GM23248 (cell line): ENCODE results near the gene C19orf18. TPM values are rescaled to one million over a fixed set of nuclear protein-coding genes. Genes with fewer than 3 reads are reported as not detected.

Experiments used
- DNase-seq: peaks from one replicate; pipeline ENCODE4 v3.0.0-alpha.2; 2015
- H2AFZ ChIP-seq: fragments of 200-600 bp; sonication (generic); 2 replicates; pipeline ENCODE4 v1.6.1; 2016; ENCODE audit warnings: antibody characterized with exemption
- H3F3A ChIP-seq: fragments of 200-600 bp; sonication (generic); 2 replicates; pipeline ENCODE4 v1.6.1; 2016; ENCODE audit warnings: mild to moderate bottlenecking, antibody characterized with exemption, mixed run types; ENCODE audit not compliant: insufficient read depth
- H3K27ac ChIP-seq: fragments of 200-600 bp; sonication (generic); 2 replicates; pipeline ENCODE4 v1.5.1; 2016; ENCODE audit warnings: mild to moderate bottlenecking
- H3K27me3 ChIP-seq: fragments of 200-600 bp; sonication (generic); replicated peaks from 2 replicates; pipeline ENCODE4 v1.6.1; 2016; ENCODE audit warnings: mild to moderate bottlenecking; ENCODE audit not compliant: insufficient read depth
- H3K36me3 ChIP-seq: fragments of 200-600 bp; sonication (generic); 2 replicates; pipeline ENCODE4 v1.6.1; 2016; ENCODE audit warnings: low read depth, mild to moderate bottlenecking
- H3K4me1 ChIP-seq: fragments of 200-600 bp; sonication (generic); 2 replicates; pipeline ENCODE4 v1.6.1; 2016; ENCODE audit warnings: mild to moderate bottlenecking; ENCODE audit not compliant: insufficient read depth
- H3K4me2 ChIP-seq: fragments of 200-600 bp; sonication (generic); one replicate; pipeline ENCODE4 v1.6.1; 2016; ENCODE audit warnings: mild to moderate bottlenecking; ENCODE audit not compliant: unreplicated experiment
- H3K4me3 ChIP-seq: fragments of 200-600 bp; sonication (generic); 2 replicates; pipeline ENCODE4 v1.5.1; 2016; ENCODE audit warnings: mild to moderate bottlenecking
- H3K79me2 ChIP-seq: fragments of 200-600 bp; sonication (generic); 2 replicates; pipeline ENCODE4 v1.6.1; 2016; ENCODE audit warnings: mild to moderate bottlenecking; ENCODE audit not compliant: insufficient read depth
- H3K9ac ChIP-seq: fragments of 200-600 bp; sonication (generic); 2 replicates; pipeline ENCODE4 v1.6.1; 2016; ENCODE audit warnings: mild to moderate bottlenecking
- H3K9me2 ChIP-seq: fragments of 200-600 bp; sonication (generic); 2 replicates; pipeline ENCODE4 v1.6.1; 2016; ENCODE audit warnings: mixed run types, mild to moderate bottlenecking, moderate library complexity; ENCODE audit not compliant: insufficient read depth
- H3K9me3 ChIP-seq: fragments of 200-600 bp; sonication (generic); one replicate; pipeline ENCODE4 v1.6.1; 2017; ENCODE audit warnings: low read depth
- H4K20me1 ChIP-seq: fragments of 200-600 bp; sonication (generic); 2 replicates; pipeline ENCODE4 v1.6.0; 2016; ENCODE audit not compliant: insufficient read depth
- EZH2 ChIP-seq: fragments of 200-600 bp; sonication (generic); IDR thresholded peaks from 2 replicates; pipeline ENCODE4 v1.6.1; 2018; ENCODE audit warnings: antibody characterized with exemption, mild to moderate bottlenecking; ENCODE audit not compliant: insufficient read depth, poor library complexity, severe bottlenecking
- EZH2phosphoT487 ChIP-seq: fragments of 200-600 bp; sonication (generic); IDR thresholded peaks from 2 replicates; pipeline ENCODE4 v1.6.1; 2018; ENCODE audit warnings: antibody characterized with exemption, moderate library complexity, mild to moderate bottlenecking, low read depth; ENCODE audit not compliant: insufficient read depth
- WGBS, 2 experiments: methylation state at CpG; one replicate each; pipeline ENCODE4 v1.1.6; 2015 to 2017; ENCODE audit warnings: low lambda C conversion rate in 2 of 2, low coverage in 1 of 2; ENCODE audit errors: missing lambda C conversion rate in 2 of 2; 5-methylcytosine and 5-hydroxymethylcytosine counted together
- in situ Hi-C: fragments of 300-500 bp; cut with MboI; formaldehyde crosslinking; loops from 2 replicates; pipeline ENCODE4 v1.15.0; 2020
- polyA plus RNA-seq: library from polyadenylated mRNA; unstranded; fragments of >200 nt; fragmentation: Nextera tagmentation; extraction: Ambion mirVana; gene quantifications from 2 replicates; pipeline ENCODE4 v1.2.1, GENCODE V29; 2016
- total RNA-seq: library from RNA; depleted of rRNA; stranded (reverse); fragments of >200 nt; shearing (Covaris generic); gene quantifications from 2 replicates; pipeline ENCODE4 v1.2.3, GENCODE V29; 2014

The C19orf18 gene
- total and polyA plus RNA-seq, 2 experiments from 2014 or later, result 1.0 TPM; not detected in 1

- TF ChIP-seq EZH2 (no peak), EZH2phosphoT487 (no peak)
- 31 to 47% methylated on average over 1 of the region's 1 CpG for WGBS, 2 experiments
- no peak overlapping the region for H3K4me3 ChIP-seq
Observed at GRCh38 chr19:57961785-57962184, 12.5 kb downstream of the C19orf18 start.

GRCh38 chr19:57954996-57955395 lies 19.3 kb downstream of the C19orf18 start:
- WGBS, 2 experiments, result 42 to 59% methylated on average over 4 of the region's 4 CpGs
- TF ChIP-seq EZH2, result no peak
- TF ChIP-seq EZH2phosphoT487, result no peak

More at GRCh38 chr19:57961785-57962184, 12.5 kb downstream of the C19orf18 start:
- Histone ChIP-seq H3F3A (no peaks in the 10 kb centered on the region), H3K9me2 (no peaks in the 10 kb centered on the region), H3K79me2 (no peaks in the 10 kb centered on the region), H3K27me3 (no peaks in the 10 kb centered on the region), H3K9ac (no peak overlapping the region), H4K20me1 (no peaks in the 10 kb centered on the region), H3K36me3 (no peaks in the 10 kb centered on the region), H3K4me2 (no peak overlapping the region), H3K27ac (no peak overlapping the region), H3K9me3 (no peaks in the 10 kb centered on the region), H2AFZ (no peak overlapping the region), H3K4me1 (no peaks in the 10 kb centered on the region)
- in situ Hi-C loops, result no loop called here
- DNase-seq, result no peak

GRCh38 chr19:57949702-57950101 lies 24.6 kb downstream of the C19orf18 start:
- H3K79me2 ChIP-seq, result peaks cover 28% of the 10 kb centered on the region
- no peaks in the 10 kb centered on the region for H3K36me3 ChIP-seq
- no peak overlapping the region for H3K9ac ChIP-seq
- no peak overlapping the region for H3K4me2 ChIP-seq
- no peak for DNase-seq
- H3K4me1 ChIP-seq, result peaks cover 8% of the 10 kb centered on the region; the same call in 1 of the 2 replicates
- no peak overlapping the region for H3K4me3 ChIP-seq
- in situ Hi-C loops, result no loop called here
- no peaks in the 10 kb centered on the region for H3K9me3 ChIP-seq
- H3K9me2 ChIP-seq, result no peaks in the 10 kb centered on the region
- no peak overlapping the region for H2AFZ ChIP-seq
- 83 to 88% methylated on average over 11 to 12 of the region's 12 CpGs for WGBS, 2 experiments
- H3K27me3 ChIP-seq, result no peaks in the 10 kb centered on the region
- TF ChIP-seq EZH2, result no peak
- no peak for TF ChIP-seq EZH2phosphoT487
- no peak overlapping the region for H3K27ac ChIP-seq
- H4K20me1 ChIP-seq, result no peaks in the 10 kb centered on the region
- no peaks in the 10 kb centered on the region for H3F3A ChIP-seq

More at GRCh38 chr19:57954996-57955395, 19.3 kb downstream of the C19orf18 start:
- Histone ChIP-seq H3K4me3 (no peak overlapping the region), H3F3A (no peaks in the 10 kb centered on the region), H3K9ac (no peak overlapping the region), H3K27me3 (no peaks in the 10 kb centered on the region), H3K36me3 (no peaks in the 10 kb centered on the region), H3K79me2 (no peaks in the 10 kb centered on the region), H3K9me2 (no peaks in the 10 kb centered on the region), H3K4me1 (no peaks in the 10 kb centered on the region), H3K27ac (no peak overlapping the region), H4K20me1 (no peaks in the 10 kb centered on the region), H3K9me3 (no peaks in the 10 kb centered on the region), H2AFZ (no peak overlapping the region), H3K4me2 (no peak overlapping the region)
- DNase-seq, result no peak
- in situ Hi-C loops, result no loop called here

GRCh38 chr19:57949296-57949695 lies 25.0 kb downstream of the C19orf18 start:
- H3K9me3 ChIP-seq, result no peaks in the 10 kb centered on the region
- no peaks in the 10 kb centered on the region for H4K20me1 ChIP-seq
- no peak overlapping the region for H3K27ac ChIP-seq
- H3K36me3 ChIP-seq, result no peaks in the 10 kb centered on the region
- no peaks in the 10 kb centered on the region for H3K9me2 ChIP-seq
- no peak overlapping the region for H2AFZ ChIP-seq
- peaks cover 32% of the 10 kb centered on the region for H3K79me2 ChIP-seq
- in situ Hi-C loops, result no loop called here
- 86 to 87% methylated on average over 23 to 24 of the region's 24 CpGs for WGBS, 2 experiments
- no peaks in the 10 kb centered on the region for H3F3A ChIP-seq
- no peak for DNase-seq
- peaks cover 8% of the 10 kb centered on the region; the same call in 1 of the 2 replicates for H3K4me1 ChIP-seq
- no peak overlapping the region for H3K4me2 ChIP-seq
- TF ChIP-seq EZH2 (no peak), EZH2phosphoT487 (no peak)
- no peak overlapping the region for H3K4me3 ChIP-seq
- no peak overlapping the region for H3K9ac ChIP-seq
- no peaks in the 10 kb centered on the region for H3K27me3 ChIP-seq
